GM18867 (cell line): ENCODE data around the gene ACP6.
"Not testable (repeated sequence)": the region's sequence is repeated elsewhere in the genome, so short reads cannot be mapped to it uniquely, and the experiment has no call there.

Experiments used
- ATAC-seq: cut with Tn5 transposase; IDR thresholded peaks from one replicate; pipeline ENCODE4 v1.9.1; 2021; ENCODE audit warnings: mild to moderate bottlenecking, moderate library complexity; ENCODE audit not compliant: unreplicated experiment

Gene ACP6

GRCh38 chr1:147624011-147624410, 46.3 kb downstream of the ACP6 start:
- ATAC-seq = no peak

GRCh38 chr1:147622731-147623130, 47.6 kb downstream of the ACP6 start:
- no peak for ATAC-seq

GRCh38 chr1:147620543-147620942, 49.8 kb downstream of the ACP6 start:
- ATAC-seq = no peak

- ATAC-seq = no peak
Observed at GRCh38 chr1:147619741-147620140, 50.6 kb downstream of the ACP6 start.

GRCh38 chr1:147618771-147619170, 51.6 kb downstream of the ACP6 start:
- no peak for ATAC-seq

- no peak for ATAC-seq
Observed at GRCh38 chr1:147618077-147618569, 52.2 kb downstream of the ACP6 start.

- ATAC-seq = not testable (repeated sequence)
Observed at GRCh38 chr1:147614966-147615365, 55.4 kb downstream of the ACP6 start.

GRCh38 chr1:147613506-147613905, 56.8 kb downstream of the ACP6 start:
- no peak for ATAC-seq

GRCh38 chr1:147612366-147612765, 58.0 kb downstream of the ACP6 start:
- ATAC-seq = no peak

GRCh38 chr1:147611586-147611985, 58.7 kb downstream of the ACP6 start:
- no peak for ATAC-seq

- peak; percentile 87 for ATAC-seq
Observed at GRCh38 chr1:147611021-147611426, 59.3 kb downstream of the ACP6 start.

- no peak for ATAC-seq
Observed at GRCh38 chr1:147609358-147609757, 61.0 kb downstream of the ACP6 start.

- no peak for ATAC-seq
Observed at GRCh38 chr1:147608596-147608995, 61.7 kb downstream of the ACP6 start.

- ATAC-seq = no peak
Observed at GRCh38 chr1:147605591-147605990, 64.7 kb downstream of the ACP6 start.

- ATAC-seq = no peak
Observed at GRCh38 chr1:147603986-147604385, 66.3 kb downstream of the ACP6 start.

GRCh38 chr1:147600119-147601111, 69.9 kb downstream of the ACP6 start:
- no peak for ATAC-seq

GRCh38 chr1:147599362-147600118, 70.8 kb downstream of the ACP6 start:
- ATAC-seq = peak; percentile 80

GRCh38 chr1:147598621-147599361, 71.5 kb downstream of the ACP6 start:
- ATAC-seq = peak; percentile 5

- ATAC-seq = no peak
Observed at GRCh38 chr1:147597010-147597409, 73.3 kb downstream of the ACP6 start.
